HepG2 (cell line): ENCODE data around the gene ATP6V0E2. TPM values are rescaled to one million over a fixed set of nuclear protein-coding genes. Genes with fewer than 3 reads are reported as not detected.

Experiments
- ATAC-seq: fragments of 200-7000 bp; cut with Tn5 transposase; 3 replicates; pipeline ENCODE4 v1.9.1; 2020; ENCODE audit warnings: mild to moderate bottlenecking, moderate library complexity
- BruUV-seq: library from RNA; stranded (reverse); fragments of 400-500 nt; replicated peaks from 2 replicates; lab custom pipeline; 2021; lab: Mats Ljungman, UMichigan
- CTCF ChIA-PET: fragments of 300-600 bp; formaldehyde crosslinking; extraction: SDS; loops from one replicate; lab custom pipeline; 2021; ENCODE audit warnings: low total read pairs, inconsistent platforms, low intra/inter-chr PET ratio; lab: Yijun Ruan, JAX
- POLR2A ChIA-PET: fragments of 350-600 bp; sonication (Branson Sonifier 250); formaldehyde crosslinking; loops from one replicate; lab custom pipeline; 2020; ENCODE audit warnings: antibody characterized with exemption, inconsistent platforms; lab: Yijun Ruan, JAX
- DNase-seq: peaks from one replicate; pipeline ENCODE4 v3.0.0-alpha.2; 2015; ENCODE audit warnings: low spot score
- FAIRE-seq: peaks from 3 replicates; lab custom pipeline; 2011; peaks lifted over from hg19 to GRCh38; lab: Jason Lieb, UNC
- H2AFZ ChIP-seq: one replicate; pipeline ENCODE4 v1.6.1; 2011; ENCODE audit warnings: low read length, inconsistent platforms
- H3K27ac ChIP-seq: fragments of 300-600 bp; 3 replicates; pipeline ENCODE4 v1.8.0; 2011; ENCODE audit warnings: mixed run types, mild to moderate bottlenecking, mixed read lengths, low read length, inconsistent platforms; ENCODE audit not compliant: insufficient read depth; ENCODE audit errors: extremely low read length
- H3K27me3 ChIP-seq, 2 experiments: fragments of 200-600 bp in 1 of 2; 2 replicates in 1 of 2; 3 replicates in 1 of 2; pipeline versions ENCODE4 v1.6.0 to v1.8.0; 2011; ENCODE audit warnings: low read length in 2 of 2, mild to moderate bottlenecking in 2 of 2, moderate library complexity in 2 of 2, inconsistent platforms in 1 of 2; ENCODE audit not compliant: insufficient read depth in 2 of 2, control insufficient read depth in 1 of 2
- H3K36me3 ChIP-seq, 2 experiments: fragments of 200-600 bp in 1 of 2; replicated peaks in 1 of 2; 2 replicates in 1 of 2; 3 replicates in 1 of 2; pipeline versions ENCODE4 v1.5.1 to v1.8.0; 2011; ENCODE audit warnings: low read length in 2 of 2, inconsistent platforms in 1 of 2; ENCODE audit not compliant: insufficient read depth in 2 of 2, control insufficient read depth in 1 of 2
- H3K4me1 ChIP-seq: 2 replicates; pipeline ENCODE4 v1.5.1; 2012; ENCODE audit warnings: low read length, inconsistent platforms; ENCODE audit not compliant: insufficient read depth
- H3K4me2 ChIP-seq: 2 replicates; pipeline ENCODE4 v1.6.0; 2011; ENCODE audit warnings: low read depth, low read length, inconsistent platforms
- H3K4me3 ChIP-seq, 3 experiments: fragments of 200-600 bp in 1 of 3; sonication (generic), shearing (Covaris generic) in 1 of 3; replicated peaks in 1 of 3; 2 replicates each; pipeline ENCODE4 v1.5.1; 2011 to 2016; ENCODE audit warnings: low read length in 3 of 3, inconsistent platforms in 2 of 3, low read depth in 2 of 3, mild to moderate bottlenecking in 2 of 3, control low read depth in 1 of 3, mixed read lengths in 1 of 3; ENCODE audit not compliant: insufficient read depth in 1 of 3
- H3K79me2 ChIP-seq: one replicate; pipeline ENCODE4 v1.6.1; 2011; ENCODE audit warnings: low read length, inconsistent platforms; ENCODE audit not compliant: insufficient read depth
- H3K9ac ChIP-seq: 2 replicates; pipeline ENCODE4 v1.6.0; 2011; ENCODE audit warnings: mild to moderate bottlenecking, low read depth, low read length, inconsistent platforms; ENCODE audit not compliant: insufficient read depth
- H3K9me3 ChIP-seq: 2 replicates; pipeline ENCODE4 v1.5.1; 2012; ENCODE audit warnings: mild to moderate bottlenecking, low read length
- H4K20me1 ChIP-seq: 2 replicates; pipeline ENCODE4 v1.6.0; 2011; ENCODE audit warnings: inconsistent platforms, mild to moderate bottlenecking, low read length, moderate library complexity; ENCODE audit not compliant: insufficient read depth
- CREM ChIP-seq, 2 experiments: sonication (generic) in 1 of 2; formaldehyde crosslinking in 1 of 2; IDR thresholded peaks; 2 replicates each; pipeline versions ENCODE4 v1.4.0 to v1.6.1; 2016 to 2020; ENCODE audit warnings: antibody characterized with exemption in 1 of 2, mild to moderate bottlenecking in 1 of 2, missing genetic modification reagents in 1 of 2
- KLF11 ChIP-seq: IDR thresholded peaks from 2 replicates; pipeline ENCODE4 v1.6.1; 2016; ENCODE audit warnings: missing compliant biosample characterization
- MAFK ChIP-seq, 2 experiments: IDR thresholded peaks in 1 of 2; conservative IDR thresholded peaks in 1 of 2; 2 replicates each; pipeline ENCODE4 v1.6.1; 2011; ENCODE audit warnings: improper control_type of control experiment in 2 of 2, low read length in 2 of 2
- PHB2 ChIP-seq: fragments of 450-650 bp; IDR thresholded peaks from 2 replicates; pipeline ENCODE4 v1.6.1; 2018; ENCODE audit not compliant: partially characterized antibody
- PHF20 ChIP-seq: sonication (generic); formaldehyde crosslinking; IDR thresholded peaks from 2 replicates; pipeline ENCODE4 v1.5.0; 2020; ENCODE audit warnings: mild to moderate bottlenecking, missing genetic modification reagents
- RFX5 ChIP-seq: IDR thresholded peaks from 2 replicates; pipeline ENCODE4 v1.6.1; 2011; ENCODE audit warnings: low read depth, low read length, improper control_type of control experiment
- TCF7 ChIP-seq: sonication (generic); IDR thresholded peaks from 2 replicates; pipeline ENCODE4 v1.6.1; 2016; ENCODE audit warnings: antibody characterized with exemption, low read depth
- ZIK1 ChIP-seq: sonication (generic); formaldehyde crosslinking; IDR thresholded peaks from 2 replicates; pipeline ENCODE4 v1.5.0; 2020; ENCODE audit warnings: mild to moderate bottlenecking, low read depth, missing genetic modification reagents, borderline replicate concordance
- WGBS: methylation state at CpG from one replicate; pipeline ENCODE4 v1.1.6; 2017; ENCODE audit warnings: low lambda C conversion rate; 5-methylcytosine and 5-hydroxymethylcytosine counted together
- in situ Hi-C: cut with HindIII; loops from 2 replicates; pipeline ENCODE4 v1.10.0; 2017; ENCODE audit warnings: low pct_unique_long_range_greater_than_20kb; ENCODE audit not compliant: extremely low pct_ligation_motif_present
- intact Hi-C: fragments of 100-400 bp; cut with micrococcal nuclease; formaldehyde crosslinking; loops from one replicate; pipeline ENCODE4 v1.10.0; 2022; ENCODE audit not compliant: unreplicated experiment
- polyA plus RNA-seq, 8 experiments: library from polyadenylated mRNA; depleted of rRNA in 3 of 8; stranded (reverse) in 7 of 8; unstranded in 1 of 8; fragments of >200 nt; fragmentation: Illumina TruSeq in 4 of 8; extraction: Trizol in 4 of 8; gene quantifications; 2 replicates each; pipeline versions ENCODE4 v1.2.1 to v1.2.3, GENCODE V29; 2011 to 2016; ENCODE audit warnings: low read depth in 4 of 8, missing spikeins in 1 of 8, mixed read lengths in 1 of 8; ENCODE audit not compliant: insufficient read depth in 1 of 8
- total RNA-seq, 5 experiments: library from RNA; depleted of rRNA; stranded (reverse); fragments of >200 nt; fragmentation: Illumina TruSeq; extraction: Trizol; gene quantifications; 2 replicates each; pipeline ENCODE4 v1.2.3, GENCODE V29; 2016; ENCODE audit warnings: low read depth in 1 of 5
- TF ChIP-seq, protein P1 (sequence below): sonication (generic); formaldehyde crosslinking; IDR thresholded peaks from 2 replicates; pipeline ENCODE4 v1.8.1; 2022; ENCODE audit warnings: mild to moderate bottlenecking, missing genetic modification reagents

The ATP6V0E2 gene
- total and polyA plus RNA-seq, 2 of the 13 experiments (the other 11 are each of a cell fraction or from before 2014, with no cell fraction given) = 36.8 to 203 TPM

DNA sequence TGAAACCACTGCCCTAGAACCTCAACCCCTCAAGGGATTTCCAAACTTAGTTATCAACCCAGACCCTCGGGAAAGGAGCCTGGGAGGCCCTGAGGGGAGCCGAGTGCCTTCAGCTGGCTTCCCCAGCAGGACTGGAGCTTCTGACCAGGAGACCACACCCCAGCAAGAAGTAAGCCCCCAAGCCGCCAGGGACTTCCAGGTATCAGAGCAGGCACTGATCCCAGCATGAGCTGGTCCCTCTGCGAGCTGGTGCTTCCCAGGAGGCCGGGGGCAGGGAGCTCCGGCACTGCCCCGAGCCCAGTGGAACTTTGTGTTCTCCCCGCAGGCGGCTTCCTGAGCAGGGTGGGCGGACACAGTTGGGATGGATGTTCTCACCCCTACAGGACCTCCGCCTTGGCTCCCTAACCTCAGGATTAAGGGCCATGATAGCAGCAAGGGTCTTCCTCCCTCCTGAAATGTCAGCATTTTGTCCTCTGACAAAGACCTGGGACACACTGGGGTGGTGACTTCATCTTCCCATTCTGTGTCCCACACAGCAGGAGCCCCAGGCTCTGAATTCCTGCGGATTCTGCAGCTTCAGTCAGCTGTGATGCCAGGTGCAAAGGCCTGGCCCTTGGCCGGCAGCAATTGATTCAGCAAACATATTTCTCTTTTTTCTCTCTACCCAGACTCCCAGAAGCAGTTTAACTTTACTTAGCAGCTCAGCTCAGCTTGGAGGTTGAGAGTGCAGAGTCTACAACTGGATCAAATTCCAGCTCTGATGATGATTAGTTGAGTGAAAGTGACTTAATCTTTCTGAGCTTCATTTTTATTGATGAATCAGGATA is 11.6 kb downstream of the ATP6V0E2 start (continued):
- no peak for TF ChIP-seq PHF20 (CRISPR knock-in tag)
- TF ChIP-seq, protein P1, sequence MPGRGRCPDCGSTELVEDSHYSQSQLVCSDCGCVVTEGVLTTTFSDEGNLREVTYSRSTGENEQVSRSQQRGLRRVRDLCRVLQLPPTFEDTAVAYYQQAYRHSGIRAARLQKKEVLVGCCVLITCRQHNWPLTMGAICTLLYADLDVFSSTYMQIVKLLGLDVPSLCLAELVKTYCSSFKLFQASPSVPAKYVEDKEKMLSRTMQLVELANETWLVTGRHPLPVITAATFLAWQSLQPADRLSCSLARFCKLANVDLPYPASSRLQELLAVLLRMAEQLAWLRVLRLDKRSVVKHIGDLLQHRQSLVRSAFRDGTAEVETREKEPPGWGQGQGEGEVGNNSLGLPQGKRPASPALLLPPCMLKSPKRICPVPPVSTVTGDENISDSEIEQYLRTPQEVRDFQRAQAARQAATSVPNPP (CRISPR knock-in tag) = no peak
- TF ChIP-seq PHB2 = no peak
- TF ChIP-seq KLF11 = no peak
- TF ChIP-seq ZIK1 = no peak

DNA sequence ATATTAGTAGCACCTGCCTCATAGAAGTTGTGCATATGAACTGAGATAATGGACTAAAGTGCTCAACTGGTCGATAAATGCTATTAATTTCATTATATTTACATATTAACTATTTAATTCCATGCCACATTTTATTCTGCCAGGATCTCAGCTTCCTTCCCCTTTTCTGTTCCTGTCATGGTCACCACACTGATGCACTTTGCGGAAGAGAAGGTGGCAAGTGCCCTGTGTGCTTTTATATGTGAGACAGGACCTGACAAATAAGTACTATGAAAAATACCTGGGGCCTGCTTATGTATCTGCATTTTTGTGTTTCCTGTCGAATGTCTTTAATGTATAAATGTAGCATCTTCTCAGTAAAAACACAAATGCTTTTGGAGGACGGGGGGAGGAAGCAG is 12.2 kb downstream of the ATP6V0E2 start:
- WGBS = 78% methylated on average over 4 of the region's 4 CpGs
- FAIRE-seq = no peak
- 0 out of 2 replicates have a peak, but pooled peaks have one; percentile 7 for TF ChIP-seq TCF7
- TF ChIP-seq MAFK (conservative IDR thresholded peaks at IDR 0.05 in 1 of 2, IDR thresholded peaks at IDR 0.05 in 1 of 2; ENCODE audit: low read length in 2 of 2) = 0 out of 4 replicates have a peak, but pooled peaks of 1 of the 2 experiments have one; percentile 0
- TF ChIP-seq RFX5 = no peak
- 0 out of 2 replicates have a peak, but pooled peaks have one; percentile 5 for TF ChIP-seq CREM (IDR thresholded peaks at IDR 0.05)
- no peak for TF ChIP-seq CREM (CRISPR knock-in tag; IDR thresholded peaks at IDR 0.05)
- Histone ChIP-seq H3K4me2 (peak overlapping the region; percentile 65; the same call in 1 of the 2 replicates), H2AFZ (no peak overlapping the region), H3K27me3 (no peaks in the 10 kb centered on the region; a peak in 1 of 5 replicates), H3K4me1 (peaks cover 47% of the 10 kb centered on the region), H3K4me3 (no peak overlapping the region), H3K36me3 (no peaks in the 10 kb centered on the region), H3K9ac (no peak overlapping the region), H3K27ac (peak overlapping the region; percentile 79), H3K79me2 (no peaks in the 10 kb centered on the region), H4K20me1 (no peaks in the 10 kb centered on the region), H3K9me3 (no peaks in the 10 kb centered on the region)
- BruUV-seq = no TSS peak
- intact Hi-C loops (no loop called here), in situ Hi-C loops (no loop called here)
- ChIA-PET CTCF (no interaction called here), POLR2A (interaction anchor here (1.2 kb wide), 1 partner anchor 11 kb away, joined by 4 read pairs; no protein-coding TSS in a partner anchor)
- ATAC-seq = no peak
- no peak for DNase-seq
